ENCODE results near the gene AKNA.

DNA sequence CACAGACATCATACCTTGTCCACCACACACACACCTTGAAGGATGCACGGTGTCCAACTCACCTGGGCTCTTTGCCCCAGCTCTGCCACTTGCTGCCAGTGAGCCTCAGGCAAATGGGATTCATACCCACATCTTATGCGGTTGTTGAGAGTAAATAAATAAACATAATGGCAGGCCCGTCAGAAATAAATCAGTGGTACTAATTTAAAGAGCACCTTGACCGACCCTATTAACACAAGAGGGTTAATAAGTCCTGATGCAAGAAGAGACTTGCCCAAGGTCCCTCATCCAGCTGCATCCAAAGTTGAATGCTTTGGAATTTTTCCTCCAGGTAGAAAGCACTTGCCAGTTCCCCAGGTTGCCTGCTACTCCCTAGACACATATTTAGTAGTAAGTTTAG, 11.6 kb upstream of the AKNA start:
- TF ChIP-seq CTCF (IDR thresholded peaks at IDR 0.05) = no peak
- TF ChIP-seq POLR2AphosphoS5 (IDR thresholded peaks at IDR 0.05; ENCODE audit: low read depth, low read length) = no peak
- no peak for TF ChIP-seq GATA2 (CRISPR knock-in tag; IDR thresholded peaks at IDR 0.05)
- no peak for TF ChIP-seq USF2 (IDR thresholded peaks at IDR 0.05; ENCODE audit: borderline replicate concordance, low read depth, low read length)
- no peak for TF ChIP-seq GABPA (IDR thresholded peaks at IDR 0.05; ENCODE audit: low read depth)
- no peak for TF ChIP-seq ZBTB33 (IDR thresholded peaks at IDR 0.05; ENCODE audit: borderline replicate concordance, low read depth)
- no peak for TF ChIP-seq REST (IDR thresholded peaks at IDR 0.05; ENCODE audit: low read depth, low read length)
- TF ChIP-seq SIN3A (IDR thresholded peaks at IDR 0.05; ENCODE audit: borderline replicate concordance, low read depth, low read length) = no peak
- no peak for TF ChIP-seq MXI1 (IDR thresholded peaks at IDR 0.05; ENCODE audit: low read depth, low read length)
- no peak for TF ChIP-seq EP300 (IDR thresholded peaks at IDR 0.05; ENCODE audit: borderline replicate concordance in 1 of 2, low read depth in 1 of 2, low read length in 1 of 2)
- TF ChIP-seq SMC3 (IDR thresholded peaks at IDR 0.05; ENCODE audit: low read depth, low read length) = no peak
